ENCODE data around the gene PCBP3. TPM values are rescaled to one million over a fixed set of nuclear protein-coding genes. Genes with fewer than 3 reads are reported as not detected.

Gene PCBP3
- total RNA-seq, 1 experiment from 2014 or later = 10.9 TPM

DNA sequence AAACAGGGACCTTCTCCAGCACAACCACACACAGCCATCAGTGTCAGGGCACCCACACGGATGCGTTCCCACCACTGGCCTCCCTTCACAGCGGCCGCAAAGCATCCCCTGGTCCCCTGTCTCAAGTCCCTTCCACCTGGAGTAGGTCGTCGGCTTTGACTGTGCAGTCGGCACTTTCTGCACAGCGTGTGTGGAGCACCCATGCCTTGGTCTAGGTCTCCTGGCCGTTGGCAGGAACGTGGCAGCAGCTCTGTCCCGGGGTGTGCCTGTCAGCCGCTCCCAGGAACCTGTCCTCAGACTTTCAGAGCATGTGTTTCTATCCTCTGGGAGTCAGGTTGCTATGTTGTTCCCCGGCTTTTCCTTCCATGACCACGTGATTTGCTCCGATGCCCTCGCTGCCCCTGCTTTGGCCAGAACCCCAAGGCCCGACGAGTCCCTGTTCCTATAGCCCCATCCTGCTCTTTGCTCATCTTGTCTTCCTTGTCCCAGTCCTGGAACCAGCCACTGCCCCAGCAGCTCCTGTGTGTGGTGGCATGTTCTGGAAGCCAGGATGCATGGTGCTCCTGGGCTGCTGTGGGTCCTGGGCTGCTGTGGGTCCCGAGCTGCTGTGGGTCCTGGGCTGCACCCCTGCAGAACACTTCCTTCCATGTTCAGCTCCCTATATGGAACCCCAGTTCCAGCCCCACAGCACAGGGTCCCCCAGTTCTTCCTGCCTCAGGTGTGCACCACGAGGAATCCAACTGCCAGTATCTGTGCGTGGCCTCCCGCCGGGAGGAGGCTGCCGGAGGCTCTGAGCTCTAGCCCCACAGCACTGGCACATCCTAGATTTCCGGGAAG lies 253.9 kb downstream of the PCBP3 start:
- no peak overlapping the region for H3K23ac ChIP-seq (ENCODE audit: insufficient read length, low read depth, low read length)
- Mint-ChIP-seq H3K9me3 (no peaks in the 10 kb centered on the region), H3K4me1 (0 out of 4 replicates have a peak, but pooled peaks cover 3 to 4% of the 10 kb centered on the region in 2 experiments), H3K27me3 (ENCODE audit: low read depth) (peaks cover 4% of the 10 kb centered on the region), H3K27ac (no peak overlapping the region; a peak in 1 of 7 replicates), H3K4me3 (no peak overlapping the region), H3K36me3 (ENCODE audit: insufficient read depth in 1 of 3, low read depth in 3 of 3) (0 out of 7 replicates have a peak, but pooled peaks cover 0 to 2% (median 0%) of the 10 kb centered on the region in 3 experiments)
- no peak overlapping the region for H2BK20ac ChIP-seq (ENCODE audit: low read depth, low read length, poor library complexity, severe bottlenecking)
- no peak overlapping the region; the same call in 1 of the 2 replicates for H3K14ac ChIP-seq (ENCODE audit: insufficient read depth, low read length)
- no peaks in the 10 kb centered on the region for H3K79me1 ChIP-seq (ENCODE audit: insufficient read depth, low read depth, low read length, poor library complexity, severe bottlenecking)
- no peak overlapping the region for H3K18ac ChIP-seq (ENCODE audit: insufficient read length, low read depth, low read length)
- H2BK15ac ChIP-seq (ENCODE audit: low read depth, low read length) = no peak overlapping the region
- no peak overlapping the region for H2AK5ac ChIP-seq (ENCODE audit: insufficient read length, low read length)
- DNase-seq = no peak
- no peak overlapping the region for H4K5ac ChIP-seq (ENCODE audit: insufficient read length, low read depth, low read length)
- H3K27ac ChIP-seq (ENCODE audit: insufficient read length, low read depth, low read length) = no peak overlapping the region
- TF ChIP-seq, protein P1, sequence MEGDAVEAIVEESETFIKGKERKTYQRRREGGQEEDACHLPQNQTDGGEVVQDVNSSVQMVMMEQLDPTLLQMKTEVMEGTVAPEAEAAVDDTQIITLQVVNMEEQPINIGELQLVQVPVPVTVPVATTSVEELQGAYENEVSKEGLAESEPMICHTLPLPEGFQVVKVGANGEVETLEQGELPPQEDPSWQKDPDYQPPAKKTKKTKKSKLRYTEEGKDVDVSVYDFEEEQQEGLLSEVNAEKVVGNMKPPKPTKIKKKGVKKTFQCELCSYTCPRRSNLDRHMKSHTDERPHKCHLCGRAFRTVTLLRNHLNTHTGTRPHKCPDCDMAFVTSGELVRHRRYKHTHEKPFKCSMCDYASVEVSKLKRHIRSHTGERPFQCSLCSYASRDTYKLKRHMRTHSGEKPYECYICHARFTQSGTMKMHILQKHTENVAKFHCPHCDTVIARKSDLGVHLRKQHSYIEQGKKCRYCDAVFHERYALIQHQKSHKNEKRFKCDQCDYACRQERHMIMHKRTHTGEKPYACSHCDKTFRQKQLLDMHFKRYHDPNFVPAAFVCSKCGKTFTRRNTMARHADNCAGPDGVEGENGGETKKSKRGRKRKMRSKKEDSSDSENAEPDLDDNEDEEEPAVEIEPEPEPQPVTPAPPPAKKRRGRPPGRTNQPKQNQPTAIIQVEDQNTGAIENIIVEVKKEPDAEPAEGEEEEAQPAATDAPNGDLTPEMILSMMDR (conservative IDR thresholded peaks at IDR 0.05) = no peak
- no peak overlapping the region for H2BK120ac ChIP-seq (ENCODE audit: low read depth, low read length, poor library complexity, severe bottlenecking)
- H3K56ac ChIP-seq (ENCODE audit: insufficient read length, low read depth, low read length) = no peak overlapping the region
- H3K9ac ChIP-seq (ENCODE audit: extremely low read depth, insufficient read length, low read length) = no peak overlapping the region
- no peak overlapping the region for H3T11ph ChIP-seq (ENCODE audit: low read length)
- H2AFZ ChIP-seq (ENCODE audit: low read length) = no peak overlapping the region
- H3K23me2 ChIP-seq (ENCODE audit: insufficient read length, low read depth, low read length, poor library complexity, severe bottlenecking) = no peaks in the 10 kb centered on the region
- H3K4me1 ChIP-seq (ENCODE audit: insufficient read depth, low read length) = no peaks in the 10 kb centered on the region
- H4K91ac ChIP-seq (ENCODE audit: insufficient read length, low read depth, low read length) = no peak overlapping the region
- no peak overlapping the region for H2BK12ac ChIP-seq (ENCODE audit: insufficient read length, low read depth, low read length)
- H4K8ac ChIP-seq (replicated peaks; ENCODE audit: insufficient read length, low read depth, low read length) = no peak overlapping the region
- H3K27me3 ChIP-seq (ENCODE audit: insufficient read depth, low read length) = no peaks in the 10 kb centered on the region
- no peak overlapping the region for H2BK5ac ChIP-seq (ENCODE audit: insufficient read length, low read length)
- WGBS (ENCODE audit: extremely low coverage, insufficient read length, low lambda C conversion rate) = no CpG with 5 or more reads among the region's 25 CpGs
- no peak overlapping the region for H3K4ac ChIP-seq (ENCODE audit: low read depth, low read length)
- no peak overlapping the region for H3K4me2 ChIP-seq (ENCODE audit: insufficient read depth, insufficient read length, low read length)
- no peaks in the 10 kb centered on the region for H3K79me2 ChIP-seq (ENCODE audit: insufficient read depth, low read length)
- no peaks in the 10 kb centered on the region for H3K9me3 ChIP-seq (ENCODE audit: control insufficient read depth, low read depth, low read length)
- no peaks in the 10 kb centered on the region for H4K20me1 ChIP-seq (ENCODE audit: control insufficient read depth, insufficient read depth, insufficient read length)
